Left forelimb (tissue), 1 donor: ENCODE measurements around the gene GRM2.

Experiments
- DNase-seq: peaks from one replicate; pipeline ENCODE4 v3.0.0-alpha.2; 2018; ENCODE audit warnings: low spot score

Gene GRM2

GRCh38 chr3:51705276-51706020 is 1.4 kb upstream of the GRM2 start:
- DNase-seq: no peak

GRCh38 chr3:51706021-51706485 is 815 bp upstream of the GRM2 start:
- no peak for DNase-seq

- peak; percentile 30 for DNase-seq
These were observed 1.5 kb downstream of the GRM2 start for GRCh38 chr3:51708216-51708845.

GRCh38 chr3:51709004-51709420 is 2.1 kb downstream of the GRM2 start:
- peak; percentile 56 for DNase-seq

GRCh38 chr3:51709675-51710074 is 2.8 kb downstream of the GRM2 start:
- DNase-seq: peak; percentile 17

- DNase-seq: peak; percentile 56
These were observed 3.9 kb downstream of the GRM2 start for GRCh38 chr3:51710631-51711351.

GRCh38 chr3:51711352-51712037 is 4.6 kb downstream of the GRM2 start:
- DNase-seq: peak; percentile 57

- peak; percentile 58 for DNase-seq
These were observed 5.2 kb downstream of the GRM2 start for GRCh38 chr3:51712038-51712420.

GRCh38 chr3:51712511-51712931 is 5.7 kb downstream of the GRM2 start:
- peak; percentile 41 for DNase-seq

- DNase-seq: peak; percentile 34
These were observed 6.1 kb downstream of the GRM2 start for GRCh38 chr3:51712963-51713362.

GRCh38 chr3:51715231-51715976 is 8.5 kb downstream of the GRM2 start:
- no peak for DNase-seq

- DNase-seq: peak; percentile 55
These were observed 9.1 kb downstream of the GRM2 start for GRCh38 chr3:51715977-51716294.

- no peak for DNase-seq
These were observed 9.9 kb downstream of the GRM2 start for GRCh38 chr3:51716805-51717204.

GRCh38 chr3:51717446-51717845 is 10.6 kb downstream of the GRM2 start:
- DNase-seq: peak; percentile 55

- no peak for DNase-seq
These were observed 11.1 kb downstream of the GRM2 start for GRCh38 chr3:51717947-51718346.

GRCh38 chr3:51718547-51719409 is 11.9 kb downstream of the GRM2 start:
- peak; percentile 63 for DNase-seq

- DNase-seq: no peak
These were observed 12.7 kb downstream of the GRM2 start for GRCh38 chr3:51719410-51720025.

GRCh38 chr3:51720292-51721061 is 13.6 kb downstream of the GRM2 start:
- no peak for DNase-seq

GRCh38 chr3:51721062-51721745 is 14.3 kb downstream of the GRM2 start:
- DNase-seq: no peak
